Measurements from ENCODE around the gene SLC30A7. TPM values are rescaled to one million over a fixed set of nuclear protein-coding genes. Genes with fewer than 3 reads are reported as not detected.
"Not testable (repeated sequence)": the region's sequence is repeated elsewhere in the genome, so short reads cannot be mapped to it uniquely, and the experiment has no call there.

Gene SLC30A7, protein sequence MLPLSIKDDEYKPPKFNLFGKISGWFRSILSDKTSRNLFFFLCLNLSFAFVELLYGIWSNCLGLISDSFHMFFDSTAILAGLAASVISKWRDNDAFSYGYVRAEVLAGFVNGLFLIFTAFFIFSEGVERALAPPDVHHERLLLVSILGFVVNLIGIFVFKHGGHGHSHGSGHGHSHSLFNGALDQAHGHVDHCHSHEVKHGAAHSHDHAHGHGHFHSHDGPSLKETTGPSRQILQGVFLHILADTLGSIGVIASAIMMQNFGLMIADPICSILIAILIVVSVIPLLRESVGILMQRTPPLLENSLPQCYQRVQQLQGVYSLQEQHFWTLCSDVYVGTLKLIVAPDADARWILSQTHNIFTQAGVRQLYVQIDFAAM
- total RNA-seq, result 10 to 100 TPM; 10.5 to 13.5 TPM

- TF ChIP-seq POLR2A (IDR thresholded peaks at IDR 0.05) (peak; percentile 56 to 88 (median 83)), CTCF (IDR thresholded peaks at IDR 0.05) (no peak)
- 0% methylated on average over 44 to 62 of the region's 62 CpGs for WGBS, 2 donors
- ATAC-seq (peak; percentile 88), DNase-seq (peak; percentile 96 to 98 (median 96))
- H3K36me3 ChIP-seq (replicated peaks in 1 of 2; ENCODE audit: insufficient read depth in 1 of 2, low read depth in 2 of 2), result no peaks in the 10 kb centered on the region
- peak within 1 kb of the TSS; percentile 81 to 94 (median 90) for H3K27ac ChIP-seq
- intact Hi-C loops (cut with DNase I), result no loop called here
- peak within 1 kb of the TSS; percentile 60 to 72 for H3K4me3 ChIP-seq
- peaks cover 16% of the 10 kb centered on the region for H3K4me1 ChIP-seq
- H3K9me3 ChIP-seq, result no peaks in the 10 kb centered on the region
- H3K27me3 ChIP-seq, result no peaks in the 10 kb centered on the region
Observed at GRCh38 chr1:100895540-100896480, at the start of gene SLC30A7. Gene SLC30A7, plus strand, starts transcription at chr1:100896090. Its CDS starts 173 bp downstream, at chr1:100896263.

DNA sequence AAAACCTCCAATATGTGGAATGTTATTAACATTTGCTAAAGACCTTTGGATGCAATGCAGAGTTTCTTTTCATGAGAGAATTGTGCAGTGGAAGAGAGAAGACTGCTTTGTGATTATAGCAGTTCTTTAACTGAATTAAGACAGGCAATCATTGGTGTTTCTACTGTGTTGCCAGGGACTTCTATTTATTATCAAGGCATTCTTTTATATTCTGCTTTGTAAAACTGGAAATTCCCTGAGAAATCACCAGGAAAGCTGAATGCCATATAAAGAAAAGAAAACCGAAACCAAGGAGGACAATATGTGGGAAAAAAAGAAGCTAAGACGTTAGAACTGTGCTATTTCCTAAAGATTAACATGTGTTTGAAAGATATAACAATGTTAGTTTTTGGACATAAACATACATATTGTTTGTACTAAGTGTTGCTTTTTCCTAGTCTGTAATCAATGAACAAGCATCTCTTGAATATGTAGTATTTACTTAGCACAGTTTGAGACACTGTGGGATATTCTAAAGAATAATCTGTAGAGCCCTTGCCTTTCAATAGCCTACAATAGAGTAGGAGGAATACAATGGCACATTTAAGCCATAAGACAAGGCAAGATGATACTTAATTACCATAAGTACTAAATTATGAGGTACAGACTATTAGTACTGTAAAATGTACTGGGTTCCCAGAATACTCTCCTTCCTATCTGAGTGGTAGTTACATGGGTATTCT, 48.4 kb upstream of the SLC30A7 start:
- Histone ChIP-seq H3K4me3 (no peak overlapping the region), H3K4me1 (no peaks in the 10 kb centered on the region), H3K27me3 (no peaks in the 10 kb centered on the region), H3K36me3 (replicated peaks in 1 of 2; ENCODE audit: insufficient read depth in 1 of 2, low read depth in 2 of 2) (no peaks in the 10 kb centered on the region), H3K27ac (peak overlapping the region in 1 of 4 donors; percentile 29), H3K9me3 (no peaks in the 10 kb centered on the region)
- TF ChIP-seq CTCF (IDR thresholded peaks at IDR 0.05) (no peak), POLR2A (IDR thresholded peaks at IDR 0.05) (no peak)
- ATAC-seq, result no peak
- 10% methylated on average over 2 of the region's 2 CpGs for WGBS, 2 donors
- intact Hi-C loops (cut with DNase I), result no loop called here
- DNase-seq, result no peak

DNA sequence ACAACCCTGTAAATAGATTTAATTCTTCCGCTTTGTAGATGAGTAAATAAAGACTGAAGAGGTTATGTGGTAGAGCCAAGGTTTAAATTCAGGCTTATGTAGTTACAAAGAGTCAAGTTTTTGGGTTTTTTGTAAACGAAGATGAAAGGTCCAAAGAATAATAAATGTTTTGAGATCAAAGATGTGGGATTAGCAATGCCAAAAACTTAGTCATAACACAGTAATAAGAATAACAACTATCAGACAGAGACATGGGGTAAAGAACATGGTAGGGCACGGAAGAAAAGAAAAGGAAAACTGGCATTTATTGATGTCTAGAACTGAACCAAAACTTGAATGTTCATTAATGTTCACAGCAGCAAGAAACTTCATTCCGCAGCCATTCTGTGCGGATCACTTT, 44.2 kb upstream of the SLC30A7 start:
- Histone ChIP-seq H3K36me3 (replicated peaks in 1 of 2; ENCODE audit: insufficient read depth in 1 of 2, low read depth in 2 of 2) (no peaks in the 10 kb centered on the region), H3K4me3 (no peak overlapping the region), H3K27ac (no peak overlapping the region), H3K4me1 (no peaks in the 10 kb centered on the region), H3K9me3 (no peaks in the 10 kb centered on the region), H3K27me3 (no peaks in the 10 kb centered on the region)
- TF ChIP-seq CTCF (IDR thresholded peaks at IDR 0.05), result no peak
- no peak for TF ChIP-seq POLR2A (IDR thresholded peaks at IDR 0.05)
- no peak for ATAC-seq
- intact Hi-C loops (cut with DNase I), result no loop called here
- WGBS, 2 donors, result 83 to 84% methylated on average over 5 of the region's 5 CpGs
- DNase-seq, result no peak

DNA sequence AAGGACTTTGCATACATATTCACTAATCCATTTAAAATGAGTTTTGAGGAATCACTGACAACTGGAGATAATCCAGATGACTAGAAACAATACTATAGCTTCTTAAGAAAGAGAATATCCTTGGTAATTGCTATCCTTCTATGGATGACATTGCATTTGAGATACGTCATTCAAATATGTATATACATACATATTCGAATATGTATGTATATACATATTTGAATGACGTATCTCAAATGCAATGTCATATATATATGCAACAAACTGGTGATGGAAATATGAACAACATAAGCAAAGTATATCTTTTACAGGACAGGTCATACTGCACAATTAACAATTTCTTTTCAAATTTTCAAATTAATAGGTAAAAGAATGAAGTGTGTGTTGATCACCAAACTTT, 42.9 kb upstream of the SLC30A7 start:
- Histone ChIP-seq H3K9me3 (no peaks in the 10 kb centered on the region), H3K27ac (no peak overlapping the region), H3K4me1 (no peaks in the 10 kb centered on the region), H3K36me3 (replicated peaks in 1 of 2; ENCODE audit: insufficient read depth in 1 of 2, low read depth in 2 of 2) (no peaks in the 10 kb centered on the region), H3K4me3 (no peak overlapping the region), H3K27me3 (no peaks in the 10 kb centered on the region)
- no peak for TF ChIP-seq POLR2A (IDR thresholded peaks at IDR 0.05)
- no peak for TF ChIP-seq CTCF (IDR thresholded peaks at IDR 0.05)
- WGBS, 2 donors, result 73 to 75% methylated on average over 3 of the region's 3 CpGs
- DNase-seq (no peak), ATAC-seq (no peak)
- intact Hi-C loops (cut with DNase I), result no loop called here

DNA sequence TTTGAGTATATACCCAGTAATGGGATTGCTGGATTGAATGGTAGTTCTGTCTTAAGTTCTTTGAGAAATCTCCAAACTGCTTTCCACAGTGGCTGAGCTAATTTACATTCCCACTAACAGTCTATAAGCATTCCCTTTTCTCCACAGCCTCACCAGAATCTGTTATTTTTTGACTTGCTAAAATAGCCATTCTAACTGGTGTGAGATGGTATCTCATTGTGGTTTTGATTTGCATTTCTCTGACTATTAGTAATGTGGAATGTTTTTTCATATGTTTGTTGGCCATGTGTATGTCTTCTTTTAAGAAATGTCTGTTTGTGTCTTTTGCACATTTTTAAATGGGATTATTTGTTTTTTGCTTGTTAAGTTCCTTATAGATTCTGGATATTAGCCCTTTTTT, 40.8 kb upstream of the SLC30A7 start:
- H3K27me3 ChIP-seq; H3K4me1 ChIP-seq; H3K27ac ChIP-seq; intact Hi-C loops (cut with DNase I); DNase-seq; H3K9me3 ChIP-seq; H3K36me3 ChIP-seq (replicated peaks in 1 of 2; ENCODE audit: insufficient read depth in 1 of 2, low read depth in 2 of 2); H3K4me3 ChIP-seq; ATAC-seq: not testable (repeated sequence)
